DOHH2 (cell line): ENCODE results near the gene CCDC116.

Experiments
- H3F3A ChIP-seq: fragments of 200-600 bp; sonication (generic), shearing (Covaris generic); 2 replicates; pipeline ENCODE4 v1.6.0; 2016; ENCODE audit warnings: antibody characterized with exemption, mild to moderate bottlenecking; ENCODE audit not compliant: control insufficient read depth, insufficient read depth
- H3K27ac ChIP-seq: fragments of 200-600 bp; sonication (generic); 2 replicates; pipeline ENCODE4 v1.5.1; 2014; ENCODE audit warnings: low read depth, mild to moderate bottlenecking, low read length, moderate library complexity
- H3K27me3 ChIP-seq: fragments of 200-600 bp; sonication (generic); 2 replicates; pipeline ENCODE4 v1.6.1; 2014; ENCODE audit warnings: mild to moderate bottlenecking, low read length, mixed read lengths; ENCODE audit not compliant: control insufficient read depth
- H3K36me3 ChIP-seq: fragments of 200-600 bp; sonication (generic); 2 replicates; pipeline ENCODE4 v1.6.1; 2014; ENCODE audit warnings: mild to moderate bottlenecking, low read length, moderate library complexity, mixed read lengths; ENCODE audit not compliant: control insufficient read depth
- H3K4me1 ChIP-seq: fragments of 200-600 bp; sonication (generic); 2 replicates; pipeline ENCODE4 v1.6.1; 2014; ENCODE audit warnings: mild to moderate bottlenecking, low read length, mixed read lengths; ENCODE audit not compliant: control insufficient read depth
- H3K4me2 ChIP-seq: fragments of 200-600 bp; sonication (generic); 2 replicates; pipeline ENCODE4 v1.6.0; 2014; ENCODE audit warnings: mild to moderate bottlenecking, low read length, moderate library complexity
- H3K4me3 ChIP-seq: fragments of 200-600 bp; sonication (generic); 2 replicates; pipeline ENCODE4 v1.5.1; 2014; ENCODE audit warnings: mild to moderate bottlenecking, low read length, mixed read lengths
- H3K79me2 ChIP-seq: fragments of 200-600 bp; sonication (generic); 2 replicates; pipeline ENCODE4 v1.6.1; 2014; ENCODE audit warnings: mild to moderate bottlenecking, low read length, mixed read lengths; ENCODE audit not compliant: control insufficient read depth
- H3K9me2 ChIP-seq: fragments of 200-600 bp; sonication (generic); replicated peaks from 2 replicates; pipeline ENCODE4 v1.6.1; 2014; ENCODE audit warnings: mild to moderate bottlenecking, low read length, mixed read lengths; ENCODE audit not compliant: control insufficient read depth
- H3K9me3 ChIP-seq: fragments of 200-600 bp; sonication (generic); 2 replicates; pipeline ENCODE4 v1.6.1; 2014; ENCODE audit warnings: antibody characterized with exemption, low read length, mixed read lengths; ENCODE audit not compliant: control insufficient read depth, insufficient read depth
- H4K20me1 ChIP-seq: fragments of 200-600 bp; sonication (generic); 2 replicates; pipeline ENCODE4 v1.6.0; 2014; ENCODE audit warnings: low read depth, mild to moderate bottlenecking, antibody characterized with exemption, low read length, moderate library complexity; ENCODE audit not compliant: control insufficient read depth, insufficient read depth
- EZH2phosphoT487 ChIP-seq: fragments of 200-600 bp; sonication (generic); IDR thresholded peaks from 2 replicates; pipeline ENCODE4 v1.6.1; 2017; ENCODE audit warnings: borderline replicate concordance, mild to moderate bottlenecking, antibody characterized with exemption, low read length, moderate library complexity, mixed read lengths
- TF ChIP-seq, protein P1 (sequence below): fragments of 200-600 bp; sonication (generic); IDR thresholded peaks from one replicate; pipeline ENCODE4 v1.5.1; 2014; ENCODE audit warnings: antibody characterized with exemption, mild to moderate bottlenecking, low read depth, low read length; ENCODE audit not compliant: poor library complexity, severe bottlenecking

Gene CCDC116

DNA sequence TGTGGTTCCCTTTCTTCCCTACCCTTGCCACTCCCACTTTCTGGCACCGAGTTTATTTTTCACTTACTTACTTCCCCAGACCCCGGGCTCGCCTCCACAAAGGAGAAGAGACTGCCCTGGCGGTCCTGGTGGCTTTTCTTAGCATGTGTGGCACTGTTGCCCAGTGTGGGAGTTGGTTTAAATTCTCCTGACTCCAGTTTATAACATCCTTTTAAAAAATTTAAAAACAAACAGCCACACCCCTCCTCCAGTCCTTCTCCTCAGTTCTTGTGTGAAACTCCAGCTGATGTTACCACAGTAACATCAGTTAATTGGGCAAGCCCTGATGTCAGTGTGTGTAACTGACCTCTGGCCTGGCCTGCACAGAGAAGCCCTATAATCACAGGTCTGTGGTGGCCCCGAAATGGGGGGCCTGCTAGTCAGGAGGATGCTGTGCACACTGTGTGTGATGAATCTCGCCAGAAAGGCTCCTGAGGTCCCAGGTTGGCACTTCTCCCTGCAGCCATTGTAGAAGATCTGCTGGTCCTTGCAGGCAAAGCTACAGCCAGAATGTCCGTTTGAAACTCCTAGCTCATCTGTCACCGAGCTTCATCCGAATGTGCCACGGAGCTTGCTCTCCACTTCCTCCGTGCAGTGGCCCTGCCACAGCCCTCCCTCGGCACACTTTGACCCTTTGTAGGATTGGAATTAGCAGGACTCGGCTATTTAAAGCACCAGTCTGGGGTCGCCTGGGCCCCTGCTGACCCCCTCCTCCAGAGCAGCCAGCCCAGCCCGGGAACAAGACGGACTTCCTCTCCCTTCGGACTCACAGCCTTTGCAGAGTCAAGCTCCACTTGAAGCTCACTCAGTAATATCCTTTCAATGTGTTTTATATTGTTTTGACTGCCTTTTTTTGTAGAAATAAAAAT, 10.3 kb upstream of the CCDC116 start:
- peaks cover 93% of the 10 kb centered on the region for H3K79me2 ChIP-seq
- H3K9me2 ChIP-seq = no peaks in the 10 kb centered on the region
- H3K27ac ChIP-seq = no peak overlapping the region; the same call in 1 of the 2 replicates
- peaks cover 6% of the 10 kb centered on the region; the same call in 1 of the 2 replicates for H4K20me1 ChIP-seq
- peaks cover 45% of the 10 kb centered on the region for H3F3A ChIP-seq
- H3K9me3 ChIP-seq = no peaks in the 10 kb centered on the region
- H3K36me3 ChIP-seq = peaks cover 67% of the 10 kb centered on the region
- no peak overlapping the region for H3K4me3 ChIP-seq
- no peak overlapping the region for H3K4me2 ChIP-seq
- H3K4me1 ChIP-seq = peaks cover 32% of the 10 kb centered on the region
- TF ChIP-seq EZH2phosphoT487 = no peak
- TF ChIP-seq, protein P1, sequence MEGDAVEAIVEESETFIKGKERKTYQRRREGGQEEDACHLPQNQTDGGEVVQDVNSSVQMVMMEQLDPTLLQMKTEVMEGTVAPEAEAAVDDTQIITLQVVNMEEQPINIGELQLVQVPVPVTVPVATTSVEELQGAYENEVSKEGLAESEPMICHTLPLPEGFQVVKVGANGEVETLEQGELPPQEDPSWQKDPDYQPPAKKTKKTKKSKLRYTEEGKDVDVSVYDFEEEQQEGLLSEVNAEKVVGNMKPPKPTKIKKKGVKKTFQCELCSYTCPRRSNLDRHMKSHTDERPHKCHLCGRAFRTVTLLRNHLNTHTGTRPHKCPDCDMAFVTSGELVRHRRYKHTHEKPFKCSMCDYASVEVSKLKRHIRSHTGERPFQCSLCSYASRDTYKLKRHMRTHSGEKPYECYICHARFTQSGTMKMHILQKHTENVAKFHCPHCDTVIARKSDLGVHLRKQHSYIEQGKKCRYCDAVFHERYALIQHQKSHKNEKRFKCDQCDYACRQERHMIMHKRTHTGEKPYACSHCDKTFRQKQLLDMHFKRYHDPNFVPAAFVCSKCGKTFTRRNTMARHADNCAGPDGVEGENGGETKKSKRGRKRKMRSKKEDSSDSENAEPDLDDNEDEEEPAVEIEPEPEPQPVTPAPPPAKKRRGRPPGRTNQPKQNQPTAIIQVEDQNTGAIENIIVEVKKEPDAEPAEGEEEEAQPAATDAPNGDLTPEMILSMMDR = no peak
- H3K27me3 ChIP-seq = no peaks in the 10 kb centered on the region

DNA sequence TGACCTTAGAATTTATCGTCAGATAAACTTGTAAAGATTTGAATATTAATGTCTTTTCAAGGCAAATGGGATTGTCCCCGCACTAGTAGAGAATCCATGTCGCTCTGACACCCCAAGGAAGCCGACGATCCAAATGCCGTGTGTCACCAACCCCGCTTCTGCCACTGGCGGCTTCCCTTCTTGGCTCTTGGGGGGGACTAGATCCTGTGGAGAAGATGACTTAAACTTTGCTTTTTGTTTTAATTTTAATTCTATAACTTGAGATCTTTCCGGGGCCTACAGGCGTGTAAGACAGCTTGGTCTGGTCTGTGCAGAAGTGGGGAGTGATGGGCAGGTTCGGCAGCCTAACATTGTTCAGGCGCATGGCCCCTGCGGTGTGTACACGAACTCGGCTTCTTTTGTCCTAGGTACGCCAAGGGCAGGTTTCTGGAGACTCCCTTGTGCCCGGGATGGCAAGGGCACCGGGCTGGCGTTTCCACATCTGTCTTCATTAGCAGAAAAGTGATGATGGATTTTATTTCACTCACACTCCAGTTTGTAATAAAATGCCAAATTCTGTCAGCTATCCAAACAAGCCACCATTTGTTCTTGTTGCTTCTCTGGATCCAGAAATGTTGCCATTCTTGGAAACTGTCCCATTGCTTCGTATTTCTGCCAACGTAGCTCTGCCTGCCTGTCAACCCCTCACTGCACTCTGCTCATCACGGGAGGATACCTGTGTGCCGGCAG, 9.5 kb upstream of the CCDC116 start:
- Histone ChIP-seq H3K4me1 (peaks cover 35% of the 10 kb centered on the region), H3K27ac (no peak overlapping the region), H3K27me3 (no peaks in the 10 kb centered on the region), H3F3A (peaks cover 46% of the 10 kb centered on the region), H3K4me2 (no peak overlapping the region), H3K36me3 (peaks cover 73% of the 10 kb centered on the region), H3K79me2 (peaks cover 93% of the 10 kb centered on the region), H3K9me2 (no peaks in the 10 kb centered on the region), H3K4me3 (no peak overlapping the region), H3K9me3 (no peaks in the 10 kb centered on the region), H4K20me1 (peaks cover 6% of the 10 kb centered on the region; the same call in 1 of the 2 replicates)
- no peak for TF ChIP-seq EZH2phosphoT487
- TF ChIP-seq, protein P1 = no peak

DNA sequence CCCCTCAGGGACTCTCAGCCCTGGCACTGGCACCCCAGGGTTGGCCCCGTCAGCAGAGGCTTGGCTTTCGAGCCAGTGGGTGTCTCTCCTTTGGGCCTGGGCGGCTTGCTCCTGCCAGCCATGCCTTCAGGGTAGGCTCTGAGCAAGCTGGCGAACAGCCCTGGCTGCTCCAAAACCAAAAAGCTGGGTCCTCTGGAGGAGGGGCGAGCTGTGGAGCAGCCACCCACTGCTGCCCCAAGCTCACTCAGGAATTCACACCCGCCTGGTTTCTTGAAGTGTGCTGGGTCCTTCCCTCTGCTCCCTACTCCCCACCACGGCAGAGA, 9.0 kb upstream of the CCDC116 start:
- peaks cover 95% of the 10 kb centered on the region for H3K79me2 ChIP-seq
- TF ChIP-seq, protein P1 = no peak
- TF ChIP-seq EZH2phosphoT487 = no peak
- peaks cover 41% of the 10 kb centered on the region for H3K4me1 ChIP-seq

More for the DNA sequence above, 9.0 kb upstream of the CCDC116 start:
- Histone ChIP-seq H3K4me3 (no peak overlapping the region), H3F3A (peaks cover 49% of the 10 kb centered on the region), H3K27me3 (no peaks in the 10 kb centered on the region), H3K9me2 (no peaks in the 10 kb centered on the region), H3K4me2 (no peak overlapping the region), H3K9me3 (no peaks in the 10 kb centered on the region), H3K27ac (no peak overlapping the region), H4K20me1 (peaks cover 9% of the 10 kb centered on the region; the same call in 1 of the 2 replicates), H3K36me3 (peaks cover 78% of the 10 kb centered on the region)
